HL-60/S4 treated with phorbol 12-myristate 13-acetate at 8.2 ng/mL for 4 days and 3 days (cell line): ENCODE results near the gene FLVCR2.

Source experiments
- in situ Hi-C: fragments of 300-500 bp; cut with MboI; formaldehyde crosslinking; loops from 2 replicates; pipeline ENCODE4 v1.15.0; 2022; ENCODE audit warnings: low sequenced_read_pairs

The FLVCR2 gene

GRCh38 chr14:75578102-75578785, at the start of gene FLVCR2:
TSS of gene FLVCR2 (plus strand) at chr14:75578620. CDS start at chr14:75578973, 353 bp downstream.
- in situ Hi-C loops: no loop called here

GRCh38 chr14:75531256-75531655, 47.2 kb upstream of the FLVCR2 start:
- in situ Hi-C loops: no loop called here

GRCh38 chr14:75531660-75532317, 46.6 kb upstream of the FLVCR2 start:
- in situ Hi-C loops: no loop called here

DNA sequence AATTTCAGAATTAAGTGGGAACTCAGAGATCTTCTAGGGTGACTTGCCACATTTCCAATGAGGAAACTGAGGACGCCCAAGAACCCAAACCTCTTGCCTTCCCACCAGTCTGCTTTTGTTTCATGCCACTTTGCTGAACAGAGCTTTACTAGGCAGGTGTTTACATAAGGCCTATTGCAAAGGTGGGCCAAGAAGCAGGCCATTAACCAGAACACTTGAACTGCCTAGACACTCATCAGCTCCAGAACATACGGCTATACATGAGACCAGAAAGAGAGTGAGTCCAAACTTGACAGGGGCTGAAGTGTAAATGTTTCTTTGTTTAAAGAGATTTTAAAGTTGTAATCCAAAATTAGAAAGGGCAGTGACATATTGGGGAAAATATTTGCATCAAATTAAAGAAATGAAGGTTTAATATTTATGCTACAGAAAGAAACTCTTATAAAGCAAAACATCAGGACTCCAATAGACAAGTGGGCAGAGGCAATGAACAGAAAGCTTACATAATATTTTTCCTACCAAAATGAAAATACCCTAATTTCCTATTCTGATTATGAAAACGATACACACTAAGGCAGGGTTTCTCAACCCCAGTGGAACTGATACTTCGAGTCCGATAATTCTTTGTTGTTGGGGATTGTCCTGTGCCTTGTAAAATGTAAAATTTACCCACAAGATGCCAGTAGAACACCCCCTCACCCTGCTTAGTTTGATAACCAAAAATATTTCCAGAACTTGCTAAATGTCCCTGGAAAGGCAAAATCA, 44.4 kb upstream of the FLVCR2 start:
- in situ Hi-C loops: no loop called here

GRCh38 chr14:75535164-75535898, 43.1 kb upstream of the FLVCR2 start:
- in situ Hi-C loops: no loop called here

DNA sequence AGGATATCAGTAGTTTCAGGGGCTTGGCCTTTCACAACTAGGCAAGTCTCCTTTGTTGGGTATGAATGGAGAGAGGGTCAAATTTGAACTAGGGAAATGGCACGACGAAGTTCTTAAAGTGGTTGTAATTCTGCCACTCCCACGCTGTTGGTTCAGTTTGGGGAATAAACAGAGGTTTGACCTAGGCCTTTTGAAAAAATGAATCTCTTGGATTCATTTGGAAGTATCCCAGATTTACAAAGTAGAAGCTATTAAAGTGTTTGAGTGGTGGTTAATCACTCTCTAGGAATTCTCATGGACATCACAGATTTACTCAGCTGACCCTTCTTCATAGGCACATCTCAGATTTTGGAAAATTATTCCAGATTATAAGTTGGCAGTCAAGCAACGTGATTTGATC, 41.3 kb upstream of the FLVCR2 start:
- in situ Hi-C loops: no loop called here

- in situ Hi-C loops: no loop called here
Measured at GRCh38 chr14:75539162-75539560, 39.3 kb upstream of the FLVCR2 start.

DNA sequence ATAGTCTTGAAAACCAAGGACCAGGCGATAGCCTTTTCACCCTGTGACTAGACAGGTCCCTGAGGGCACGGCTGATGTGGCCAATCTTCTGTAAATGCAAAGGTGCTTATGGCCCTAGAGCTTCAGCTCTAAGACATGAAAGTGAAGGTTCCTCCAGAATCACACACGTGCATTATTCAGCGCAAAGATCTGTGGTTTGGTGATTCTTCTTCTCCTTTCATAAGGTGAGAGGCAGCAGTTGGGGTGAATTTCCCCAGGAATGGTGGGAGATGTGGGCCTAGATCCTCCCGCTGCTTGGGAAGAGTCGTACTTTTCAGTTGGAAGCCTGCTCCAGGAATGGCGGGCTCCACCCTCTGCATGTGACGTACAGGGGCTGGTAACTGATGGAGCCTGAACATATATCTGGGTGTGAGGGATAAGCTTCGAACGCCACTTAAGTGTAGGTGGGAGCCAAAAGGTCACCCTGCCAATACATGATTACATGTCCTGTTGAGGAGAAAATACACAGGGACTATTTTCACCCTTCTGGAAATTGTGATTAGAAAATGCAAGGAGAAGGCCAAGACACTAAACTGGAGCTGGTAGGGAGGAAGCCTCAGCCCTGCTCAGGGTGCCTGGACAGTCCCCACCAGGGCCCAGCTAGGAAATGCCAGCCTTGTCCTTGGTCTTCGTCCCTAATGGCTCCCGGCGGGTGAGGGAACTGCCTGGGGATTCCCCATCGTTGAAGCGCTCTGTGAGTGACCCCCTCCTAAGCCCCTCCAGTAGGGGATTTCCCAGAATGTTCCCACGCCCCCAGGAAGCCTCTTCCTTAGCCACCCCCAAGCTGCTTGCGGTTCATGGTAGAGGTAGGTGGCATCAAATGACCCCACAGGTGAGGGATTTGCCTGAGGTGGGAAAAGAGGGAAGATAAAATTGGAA, 38.6 kb upstream of the FLVCR2 start:
- in situ Hi-C loops: no loop called here

GRCh38 chr14:75540479-75540851, 38.0 kb upstream of the FLVCR2 start:
- in situ Hi-C loops: no loop called here

DNA sequence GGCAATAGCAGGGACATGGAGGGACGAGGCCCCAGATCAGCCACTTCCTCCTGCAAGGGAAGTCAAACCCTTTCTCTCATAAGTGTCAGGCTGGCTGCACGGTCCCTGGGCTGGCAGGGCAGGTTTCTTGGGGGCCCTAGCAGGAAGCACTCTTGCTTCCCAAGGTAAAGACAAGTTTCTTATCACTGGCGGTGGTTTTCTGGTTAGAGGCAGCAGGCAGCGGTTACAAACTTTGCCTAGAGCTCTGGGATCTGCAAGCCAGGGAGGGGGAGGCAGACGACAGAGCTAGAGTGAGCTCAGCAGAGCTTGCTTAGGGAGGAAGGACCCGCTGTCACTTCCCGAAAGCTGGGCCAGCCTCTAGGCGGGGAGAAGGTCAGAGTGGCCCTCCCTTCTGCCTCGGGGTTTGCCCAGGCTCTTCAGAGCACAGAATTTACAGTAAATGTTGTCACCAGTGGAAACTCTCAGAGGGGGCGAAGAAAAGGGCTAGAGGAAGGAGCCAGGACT, 35.8 kb upstream of the FLVCR2 start:
- in situ Hi-C loops: no loop called here

DNA sequence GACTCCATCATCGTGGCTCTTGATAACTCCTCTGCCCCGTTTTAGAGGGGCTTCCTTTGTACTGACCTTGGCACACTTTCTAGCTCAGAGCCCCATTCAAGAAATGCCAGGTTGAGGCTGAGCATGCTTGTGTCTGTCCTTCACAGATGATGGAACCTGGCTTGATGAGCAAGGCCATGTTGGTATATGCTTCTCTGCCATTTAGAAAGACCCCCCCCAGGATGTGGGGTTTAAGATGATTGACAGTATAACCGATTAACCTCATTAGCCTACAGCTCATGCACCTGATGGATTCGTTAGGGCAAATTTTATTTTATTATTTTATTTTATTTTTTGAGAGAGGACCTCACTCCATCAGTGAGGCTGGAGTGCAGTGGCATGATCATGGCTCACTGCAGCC, 35.2 kb upstream of the FLVCR2 start:
- in situ Hi-C loops: no loop called here

- in situ Hi-C loops: no loop called here
Measured at GRCh38 chr14:75543786-75544185, 34.6 kb upstream of the FLVCR2 start.

DNA sequence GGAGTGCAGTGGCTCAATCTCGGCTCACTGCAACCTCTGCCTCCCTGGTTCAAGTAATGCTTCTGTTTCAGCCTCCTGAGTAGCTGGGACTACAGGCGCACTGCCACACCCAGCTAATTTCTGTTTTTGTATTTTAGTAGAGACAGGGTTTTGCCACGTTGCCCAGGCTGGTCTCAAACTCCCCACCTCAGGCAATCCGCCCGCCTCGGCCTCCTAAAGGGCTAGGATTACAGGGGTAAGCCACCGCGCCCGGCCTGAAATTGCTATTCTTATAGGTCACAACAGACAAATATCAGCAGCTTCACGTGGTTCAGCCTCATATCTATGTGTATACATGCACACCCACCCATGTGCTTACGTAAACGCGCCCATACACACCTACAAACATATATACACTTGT, 32.5 kb upstream of the FLVCR2 start:
- in situ Hi-C loops: no loop called here

DNA sequence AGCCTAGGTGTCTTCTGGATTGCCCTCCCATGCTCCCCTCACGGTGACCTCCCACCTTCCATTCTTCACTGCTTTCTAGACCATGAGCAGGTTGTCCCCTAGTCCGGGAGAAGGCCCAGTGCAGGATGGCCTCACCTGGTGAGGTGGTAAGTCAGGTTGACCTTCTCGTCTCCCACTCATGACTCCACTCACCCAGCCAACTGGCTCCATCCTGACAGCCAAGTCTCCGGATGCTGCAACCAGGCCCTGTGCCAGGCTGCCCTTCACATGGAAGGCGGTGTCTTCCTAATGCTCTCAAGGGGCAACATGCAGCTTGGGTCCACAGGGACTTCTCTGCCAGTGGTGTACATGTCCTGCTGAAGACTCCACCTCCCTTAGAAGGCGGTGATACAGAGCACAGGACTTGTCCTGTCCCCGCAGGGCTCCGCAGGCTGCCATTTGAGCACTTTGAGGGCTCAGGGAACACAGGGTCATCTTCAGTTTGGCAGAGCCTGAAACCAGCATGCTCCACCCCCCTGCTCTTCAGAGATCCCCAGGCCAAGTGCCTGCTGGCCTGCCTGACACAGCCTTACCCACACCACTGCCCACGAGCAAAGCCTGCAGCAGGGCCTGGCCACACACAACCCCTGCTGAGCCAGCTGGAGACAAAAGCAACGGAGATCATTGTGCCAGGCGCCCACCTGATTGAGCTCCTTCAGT, 30.7 kb upstream of the FLVCR2 start:
- in situ Hi-C loops: no loop called here

DNA sequence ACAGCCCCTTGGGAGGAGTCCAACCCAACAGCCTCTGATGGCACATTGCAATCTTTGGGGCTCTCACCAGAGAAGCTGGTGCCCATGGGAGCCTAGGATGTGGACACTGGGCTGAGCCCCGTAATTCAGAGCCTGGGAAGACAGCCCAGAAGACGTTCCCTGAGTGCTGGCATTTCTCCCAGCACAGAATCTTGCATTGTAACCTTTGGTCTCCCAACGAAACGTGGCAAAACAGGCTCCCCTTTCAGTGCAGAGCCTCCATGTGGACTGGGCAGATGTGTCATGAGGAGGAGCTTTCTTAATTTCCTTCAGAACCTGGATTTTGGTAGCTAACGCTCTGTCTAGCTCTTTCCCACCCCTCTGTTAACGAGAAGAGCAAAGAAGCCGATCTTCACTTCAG, 29.9 kb upstream of the FLVCR2 start:
- in situ Hi-C loops: no loop called here

- in situ Hi-C loops: no loop called here
Measured at GRCh38 chr14:75549169-75549568, 29.3 kb upstream of the FLVCR2 start.

DNA sequence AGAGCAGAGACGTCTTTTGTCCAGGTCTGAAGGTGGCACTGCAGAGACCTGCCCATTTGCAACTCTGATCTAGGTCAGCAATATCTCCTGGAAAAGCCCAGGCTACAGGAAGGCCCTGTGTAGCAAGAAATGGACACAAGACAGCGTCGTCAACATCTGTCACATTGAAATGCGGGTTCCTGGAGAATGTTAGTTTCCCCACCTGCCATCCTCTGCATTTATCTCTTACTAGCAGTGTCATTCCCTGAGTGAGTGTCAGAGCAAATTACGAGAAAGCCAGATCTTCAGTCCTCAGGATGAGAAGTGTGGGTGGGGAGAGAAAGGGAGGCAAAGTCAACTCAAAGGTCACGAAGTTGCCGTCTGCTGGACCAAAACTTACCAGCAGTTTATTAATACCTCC, 27.4 kb upstream of the FLVCR2 start:
- in situ Hi-C loops: no loop called here

- in situ Hi-C loops: no loop called here
Measured at GRCh38 chr14:75553157-75553556, 25.3 kb upstream of the FLVCR2 start.

DNA sequence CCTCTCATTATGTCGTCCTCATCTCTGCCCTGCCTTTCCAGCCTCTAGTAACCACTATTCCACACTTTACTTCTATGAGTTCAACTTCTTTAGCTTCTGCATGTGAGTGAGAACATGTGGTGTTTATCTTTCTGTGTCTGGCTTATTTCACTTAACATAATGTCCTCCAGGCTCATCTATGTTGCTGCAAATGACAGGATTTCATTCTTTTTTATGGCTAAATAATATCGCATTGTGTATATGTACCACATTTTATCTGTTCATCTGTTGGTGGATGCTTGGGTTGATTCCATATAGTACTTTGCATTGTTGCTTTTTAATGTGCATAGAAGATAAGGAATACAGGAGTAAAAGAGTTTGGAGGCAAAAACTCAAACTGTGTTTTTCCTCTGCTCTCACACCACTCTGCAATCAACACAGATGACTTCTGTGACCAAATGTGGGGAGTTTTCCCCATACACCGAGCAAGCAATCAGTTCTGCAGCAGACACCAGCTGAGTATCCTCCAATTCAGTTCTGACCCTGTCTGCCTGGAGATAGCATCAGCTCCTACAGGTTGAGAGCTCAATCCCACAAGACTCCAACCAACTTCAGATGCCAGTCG, 24.6 kb upstream of the FLVCR2 start:
- in situ Hi-C loops: no loop called here
